Hematopoietic multipotent progenitor cell treated with erythropoietin and hydrocortisone succinate and interleukin-3 and kit ligand, for 15 days (in vitro differentiated cells): Measurements from ENCODE around the gene TMEM252.

ENCODE experiments used
- DNase-seq: peaks from one replicate; pipeline ENCODE4 v3.0.0-alpha.2; 2015; ENCODE audit warnings: low spot score

TMEM252 gene

GRCh38 chr9:68540712-68541535, at the start of gene TMEM252:
Gene TMEM252 (minus strand): TSS chr9:68540883. CDS start chr9:68540814, 69 bp downstream.
- DNase-seq: no peak

- no peak for DNase-seq
Measured at GRCh38 chr9:68585034-68585761, 44.5 kb upstream of the TMEM252 start.

- peak; percentile 93 for DNase-seq
Measured at GRCh38 chr9:68584189-68585033, 43.7 kb upstream of the TMEM252 start.

- DNase-seq: no peak
Measured at GRCh38 chr9:68581696-68582095, 41.0 kb upstream of the TMEM252 start.

- DNase-seq: no peak
Measured at GRCh38 chr9:68577774-68578591, 37.3 kb upstream of the TMEM252 start.

- no peak for DNase-seq
Measured at GRCh38 chr9:68575817-68576216, 35.1 kb upstream of the TMEM252 start.

- no peak for DNase-seq
Measured at GRCh38 chr9:68574150-68574549, 33.5 kb upstream of the TMEM252 start.

GRCh38 chr9:68567565-68567964, 26.9 kb upstream of the TMEM252 start:
- DNase-seq: no peak

- no peak for DNase-seq
Measured at GRCh38 chr9:68562461-68562860, 21.8 kb upstream of the TMEM252 start.

- peak; percentile 55 for DNase-seq
Measured at GRCh38 chr9:68560071-68560844, 19.6 kb upstream of the TMEM252 start.

- no peak for DNase-seq
Measured at GRCh38 chr9:68558545-68558944, 17.9 kb upstream of the TMEM252 start.

GRCh38 chr9:68555437-68556150, 14.9 kb upstream of the TMEM252 start:
- no peak for DNase-seq

- DNase-seq: no peak
Measured at GRCh38 chr9:68552700-68553476, 12.2 kb upstream of the TMEM252 start.

GRCh38 chr9:68551191-68551590, 10.5 kb upstream of the TMEM252 start:
- no peak for DNase-seq

GRCh38 chr9:68548241-68548640, 7.6 kb upstream of the TMEM252 start:
- no peak for DNase-seq

GRCh38 chr9:68547417-68547816, 6.7 kb upstream of the TMEM252 start:
- DNase-seq: no peak

- DNase-seq: no peak
Measured at GRCh38 chr9:68546596-68547390, 6.1 kb upstream of the TMEM252 start.

- DNase-seq: no peak
Measured at GRCh38 chr9:68545033-68545705, 4.5 kb upstream of the TMEM252 start.
